Fibroblast of skin of left biceps (primary cell): ENCODE results near the gene BRAT1.

Source experiments
- DNase-seq, 2 experiments: peaks; one replicate each; pipeline ENCODE4 v3.0.0-alpha.2; 2013; ENCODE audit warnings: low read depth in 2 of 2

The BRAT1 gene

GRCh38 chr7:2559283-2559950 lies 4.1 kb upstream of the BRAT1 start:
- DNase-seq: no peak

DNA sequence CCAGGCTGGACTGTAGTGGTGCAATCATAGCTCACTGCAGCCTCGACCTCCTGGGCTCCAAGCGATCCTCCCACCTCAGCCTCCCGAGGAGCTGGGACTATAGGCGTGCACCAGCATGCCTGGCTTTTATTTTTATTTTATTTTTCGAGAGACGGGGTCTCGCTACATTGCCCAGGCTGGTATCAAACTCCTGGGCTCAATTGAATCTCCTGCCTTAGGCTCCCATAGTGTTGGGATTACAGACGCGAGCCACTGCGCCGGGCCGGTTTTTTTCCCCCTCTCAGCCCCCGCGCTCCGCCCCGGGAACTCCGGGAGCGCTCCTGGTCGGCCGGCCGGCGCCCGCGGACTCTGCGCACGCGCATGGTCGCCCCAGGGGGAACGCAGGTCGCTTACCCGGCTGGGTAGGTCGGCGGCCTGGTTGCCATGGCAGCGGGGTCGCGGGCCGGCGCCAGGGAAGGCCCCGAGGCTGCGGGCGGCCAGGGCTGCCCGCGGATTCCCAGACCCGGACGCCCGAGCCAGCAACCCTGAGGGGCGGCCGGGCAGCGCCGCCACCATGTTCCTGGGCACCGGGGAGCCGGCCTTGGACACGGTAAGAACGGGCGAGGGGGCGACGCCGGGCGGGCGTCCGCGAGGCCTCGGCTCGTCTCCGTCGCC lies 3.4 kb upstream of the BRAT1 start, which contains the start of gene IQCE:
Gene IQCE (plus strand): TSS at position 351 of the 654 bp plus-strand sequence. CDS start 203 bp downstream, at position 554.
- peak; percentile 59 to 60 for DNase-seq

GRCh38 chr7:2554661-2555111 lies 638 bp downstream of the BRAT1 start:
- DNase-seq: no peak

GRCh38 chr7:2553831-2554581 lies 1.3 kb downstream of the BRAT1 start:
- no peak for DNase-seq

- no peak for DNase-seq
Observed at GRCh38 chr7:2553108-2553507, 2.2 kb downstream of the BRAT1 start.

- DNase-seq: no peak
Observed at GRCh38 chr7:2551418-2551817, 3.9 kb downstream of the BRAT1 start.

DNA sequence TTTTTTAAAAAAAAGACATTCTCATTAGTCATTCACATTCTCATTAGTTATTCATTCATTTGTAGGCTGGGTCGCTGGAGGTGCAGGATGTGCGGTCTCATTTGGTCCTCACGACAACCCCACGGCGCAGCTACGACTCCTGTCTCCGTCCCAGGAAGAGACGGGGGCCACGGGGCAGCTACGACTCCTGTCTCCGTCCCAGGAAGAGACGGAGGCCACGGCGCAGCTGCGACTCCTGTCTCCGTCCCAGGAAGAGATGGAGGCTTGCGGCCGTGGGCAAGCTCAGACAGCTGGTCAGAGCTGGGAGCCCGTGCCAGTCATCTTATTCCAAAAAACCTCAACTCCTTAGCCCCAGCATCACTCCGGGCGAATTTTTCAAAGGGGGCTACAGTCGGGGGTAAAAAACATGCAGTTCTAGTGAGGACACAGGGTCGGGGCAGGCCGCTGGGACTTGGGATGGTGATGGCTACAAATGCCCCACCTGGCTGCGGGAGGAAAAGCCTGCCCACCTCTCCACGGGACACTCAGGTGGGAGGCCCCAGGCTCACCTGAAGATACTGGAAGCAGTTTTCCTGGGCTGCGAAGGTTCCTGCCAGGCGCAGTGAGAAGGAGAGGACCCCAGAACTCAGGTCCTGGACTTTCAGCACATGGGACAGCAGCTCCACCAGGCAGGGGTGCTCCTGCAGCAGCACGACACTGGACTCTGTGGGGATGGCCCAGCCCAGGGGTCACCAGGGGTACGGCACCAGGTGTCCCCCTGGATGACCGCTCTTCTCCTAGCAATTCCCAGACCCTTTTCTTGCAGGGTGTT lies 8.3 kb downstream of the BRAT1 start:
- DNase-seq: no peak

DNA sequence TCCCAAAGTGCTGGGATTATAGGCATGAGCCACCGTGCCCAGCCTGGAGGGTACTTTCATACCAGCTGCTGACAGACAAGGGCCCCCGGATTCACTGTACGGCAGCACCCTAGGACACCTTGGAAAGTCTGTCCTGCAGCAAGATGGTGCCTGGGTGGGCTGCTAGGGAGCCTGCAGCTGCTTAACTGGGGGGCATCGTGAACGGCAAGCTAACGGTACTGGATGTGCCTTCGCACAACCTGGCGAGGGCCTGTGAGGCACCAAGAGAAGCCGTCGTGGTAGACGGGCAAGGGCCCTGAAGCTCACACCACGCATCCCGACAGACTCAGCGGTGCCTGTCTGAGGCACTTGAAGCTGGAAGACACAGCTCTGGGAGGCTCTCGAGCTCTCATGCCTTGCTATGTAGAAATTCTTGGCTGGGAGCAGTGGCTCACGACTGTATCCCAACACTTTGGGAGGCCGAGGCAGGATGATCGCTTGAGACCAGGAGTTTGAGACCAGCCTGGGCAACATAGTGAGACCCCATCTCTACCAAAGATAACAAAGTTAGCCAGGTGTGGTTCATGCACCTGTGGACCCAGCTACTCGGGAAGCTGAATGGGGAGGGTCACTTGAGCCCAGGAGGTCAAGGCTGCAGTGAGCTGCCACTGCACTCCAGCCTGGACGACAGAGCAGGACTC lies 9.4 kb downstream of the BRAT1 start:
- no peak for DNase-seq

GRCh38 chr7:2544541-2545188 lies 10.7 kb downstream of the BRAT1 start:
- no peak for DNase-seq

DNA sequence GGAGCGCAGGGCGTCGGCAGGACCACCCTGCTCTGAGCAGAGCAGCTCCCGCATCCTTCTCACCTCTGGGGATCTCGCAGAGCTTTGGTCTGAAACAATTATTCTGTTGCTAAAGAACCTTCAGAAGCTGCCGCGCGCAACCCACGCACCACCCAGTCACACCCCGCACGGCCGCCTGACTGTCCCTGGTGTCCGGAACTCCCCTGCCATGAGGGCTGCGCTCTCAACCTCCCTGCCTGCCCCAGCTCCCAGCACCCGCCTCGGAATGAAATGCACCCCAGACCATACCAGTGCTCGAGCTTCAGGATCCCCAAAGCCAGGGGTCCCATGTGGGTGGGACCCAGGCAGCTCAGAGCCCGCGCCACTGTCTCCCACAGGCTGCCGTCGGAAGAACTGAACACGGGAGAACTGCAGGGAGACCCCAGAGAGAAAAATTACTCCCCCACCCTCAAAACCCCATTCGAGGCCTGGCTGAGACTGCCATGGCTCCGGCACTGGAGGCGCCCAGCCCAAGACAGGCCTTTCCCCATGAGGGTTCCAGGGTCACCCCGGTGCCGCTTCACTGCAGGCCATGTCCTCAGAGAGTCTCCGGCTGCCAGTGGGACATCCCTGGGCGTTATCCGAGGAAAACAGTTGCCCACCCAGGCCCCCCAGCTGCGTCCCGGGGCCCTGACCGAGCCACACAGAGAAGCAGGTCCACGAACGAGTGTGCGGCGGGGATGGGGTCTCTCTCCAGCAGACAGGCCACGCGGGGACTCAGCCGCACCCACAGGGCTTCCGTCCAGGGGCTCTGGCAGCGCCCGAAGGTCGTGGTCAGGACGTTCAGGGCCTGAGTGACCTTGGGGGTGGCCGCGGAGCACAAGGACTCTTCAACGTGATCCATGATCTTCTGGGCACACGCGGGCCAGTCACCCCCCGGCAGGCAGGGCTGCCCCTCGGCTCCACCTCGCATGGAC lies 12.1 kb downstream of the BRAT1 start:
- no peak for DNase-seq

DNA sequence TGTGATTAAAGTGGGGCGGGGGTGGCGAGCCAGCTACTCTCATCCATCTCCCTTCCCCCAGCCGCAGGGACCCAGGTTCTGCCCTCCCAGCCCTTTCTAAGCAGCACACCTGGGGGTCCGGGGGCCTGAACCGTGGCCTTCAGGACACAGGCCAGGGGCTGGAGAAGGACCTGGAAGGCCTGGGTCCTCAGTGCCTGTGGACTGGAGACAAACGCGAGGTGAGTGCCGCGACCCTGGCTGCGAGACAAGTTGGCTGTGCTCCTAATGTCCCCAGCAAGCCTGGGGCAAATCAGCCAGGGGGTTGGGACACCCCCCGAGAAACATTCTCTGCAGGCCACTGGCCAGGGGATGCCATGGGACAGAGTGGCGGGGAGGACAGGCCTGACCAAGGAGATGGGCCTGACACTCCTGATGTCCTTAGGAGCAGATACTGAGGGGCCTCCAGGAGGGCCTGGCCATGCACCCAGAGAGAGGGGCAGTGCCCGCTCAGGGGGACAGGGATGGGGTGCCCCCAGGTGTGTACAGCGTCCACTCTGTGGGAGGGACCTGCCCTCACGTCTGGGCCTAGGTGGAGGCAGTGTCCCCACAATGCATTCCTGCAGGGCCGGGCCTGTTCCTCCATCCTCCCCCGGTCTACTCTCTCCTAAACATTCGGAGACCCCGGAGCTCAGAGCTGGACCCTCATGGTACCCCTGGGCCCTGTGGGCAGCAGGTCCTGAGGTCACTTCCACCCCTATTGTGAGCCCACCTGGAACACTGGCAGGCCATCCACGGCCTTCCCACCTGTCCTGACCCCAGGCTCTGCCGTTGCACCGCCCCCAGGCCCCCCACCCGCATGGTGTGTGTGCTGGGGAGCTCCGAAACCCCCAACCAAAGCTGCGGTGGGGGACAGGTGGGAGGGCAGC lies 13.1 kb downstream of the BRAT1 start:
- no peak for DNase-seq

DNA sequence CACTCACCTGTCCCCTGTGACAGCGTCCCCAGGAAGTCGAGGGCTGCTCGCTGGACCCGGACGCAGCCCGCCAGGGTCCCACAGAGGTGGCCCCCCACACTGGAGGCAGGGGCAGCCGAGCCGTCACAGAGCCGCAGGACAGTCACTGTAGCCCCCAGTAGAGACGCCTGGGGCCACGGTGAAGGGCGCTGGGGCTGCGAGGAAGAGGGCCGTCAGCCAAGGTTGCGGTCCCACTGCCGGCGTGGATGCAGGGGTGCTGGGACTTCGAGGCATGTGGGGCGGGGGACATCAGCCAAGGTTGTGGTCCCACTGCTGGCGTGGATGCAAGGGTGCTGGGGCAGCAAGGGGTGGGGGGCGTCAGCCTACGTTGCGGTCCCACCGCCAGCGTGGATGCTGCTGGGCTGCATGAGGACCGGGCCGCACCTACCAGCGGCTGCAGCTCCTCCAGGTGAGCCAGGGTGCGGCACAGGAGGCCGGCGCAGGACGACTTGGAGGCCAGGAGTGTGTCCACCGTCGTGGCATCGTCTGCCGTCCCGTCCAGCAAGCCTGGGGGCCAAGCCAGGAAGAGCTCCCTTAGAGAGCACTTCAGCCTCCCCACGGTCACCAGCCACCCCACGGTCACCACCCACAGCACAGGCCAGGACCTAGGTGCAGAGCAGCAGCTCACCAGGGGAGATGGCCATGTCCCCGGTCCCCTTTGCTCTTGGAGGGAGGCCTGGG lies 13.9 kb downstream of the BRAT1 start:
- DNase-seq: no peak

DNA sequence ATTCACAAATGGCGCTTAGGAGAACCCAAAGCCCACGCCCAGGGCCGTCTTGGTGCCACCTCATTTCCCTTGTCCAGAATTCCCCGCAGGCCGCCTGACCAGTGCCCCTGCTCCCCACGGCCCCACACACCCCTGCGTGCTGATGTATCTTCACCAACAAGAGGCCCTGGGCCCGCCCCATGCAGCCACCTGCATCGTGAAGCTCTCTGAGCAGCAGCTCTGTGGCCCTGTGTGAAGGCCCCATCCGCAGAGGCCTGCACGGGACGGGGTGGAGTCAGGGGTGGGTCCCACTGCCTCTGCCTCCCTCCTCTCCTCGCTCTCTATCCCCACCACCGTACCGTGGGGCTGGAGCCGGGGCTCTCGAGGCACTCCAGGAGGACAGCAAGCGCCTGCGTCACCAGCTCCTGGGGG lies 14.7 kb downstream of the BRAT1 start:
- DNase-seq: no peak

DNA sequence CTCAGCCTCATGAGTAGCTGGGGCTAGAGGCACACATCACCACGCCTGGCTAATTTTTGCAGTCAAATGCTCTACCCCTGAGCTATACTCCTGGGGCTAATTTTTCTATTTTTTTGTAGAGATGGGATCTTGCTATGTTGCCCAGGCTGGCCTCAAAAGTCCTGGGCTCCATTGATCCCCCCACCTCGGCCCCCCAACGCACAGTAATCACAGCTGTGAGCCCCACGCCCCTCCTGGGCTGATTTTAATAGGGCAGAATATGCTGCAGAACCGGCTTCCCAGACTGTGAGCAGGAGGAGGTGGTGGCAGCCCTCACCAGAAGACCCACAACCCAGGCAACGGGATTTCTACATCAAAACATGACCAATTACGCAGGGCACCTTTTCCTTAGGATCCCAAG lies 15.2 kb downstream of the BRAT1 start:
- no peak for DNase-seq

- no peak for DNase-seq
Observed at GRCh38 chr7:2539031-2539911, 16.1 kb downstream of the BRAT1 start.

GRCh38 chr7:2537981-2538851 lies 17.1 kb downstream of the BRAT1 start:
- no peak for DNase-seq
